Tongue (tissue), 2 donors: ENCODE measurements around the gene IGF1R. TPM values are rescaled to one million over a fixed set of nuclear protein-coding genes. Genes with fewer than 3 reads are reported as not detected.

Experiments
- DNase-seq: peaks from one replicate; pipeline ENCODE4 v3.0.0-alpha.2; 2015
- total RNA-seq: library from RNA; depleted of rRNA; stranded (reverse); fragments of >200 nt; gene quantifications from one replicate; pipeline ENCODE4 v1.2.3, GENCODE V29; 2014

IGF1R gene
- total RNA-seq, 1 donor from 2014 or later, result 67.6 TPM

DNA sequence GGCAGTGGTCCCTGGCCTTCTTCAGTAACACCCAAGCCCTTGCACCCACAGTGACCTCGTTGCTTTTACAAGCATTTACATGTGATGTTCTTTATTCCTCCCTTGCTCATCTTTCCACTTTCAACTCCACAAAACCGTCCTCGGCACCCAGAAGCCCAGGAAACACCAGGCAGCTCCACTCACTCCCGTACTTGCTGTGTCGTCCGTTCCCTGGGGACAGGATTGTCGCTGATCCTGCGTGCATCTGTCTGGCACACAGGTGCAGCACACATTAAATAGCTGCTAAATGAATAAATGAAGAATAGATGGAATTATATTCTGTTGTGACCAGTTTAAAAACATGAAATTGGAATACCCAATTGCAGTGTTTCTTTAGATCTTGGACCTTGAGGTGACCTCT lies 239.6 kb downstream of the IGF1R start:
- no peak for DNase-seq

DNA sequence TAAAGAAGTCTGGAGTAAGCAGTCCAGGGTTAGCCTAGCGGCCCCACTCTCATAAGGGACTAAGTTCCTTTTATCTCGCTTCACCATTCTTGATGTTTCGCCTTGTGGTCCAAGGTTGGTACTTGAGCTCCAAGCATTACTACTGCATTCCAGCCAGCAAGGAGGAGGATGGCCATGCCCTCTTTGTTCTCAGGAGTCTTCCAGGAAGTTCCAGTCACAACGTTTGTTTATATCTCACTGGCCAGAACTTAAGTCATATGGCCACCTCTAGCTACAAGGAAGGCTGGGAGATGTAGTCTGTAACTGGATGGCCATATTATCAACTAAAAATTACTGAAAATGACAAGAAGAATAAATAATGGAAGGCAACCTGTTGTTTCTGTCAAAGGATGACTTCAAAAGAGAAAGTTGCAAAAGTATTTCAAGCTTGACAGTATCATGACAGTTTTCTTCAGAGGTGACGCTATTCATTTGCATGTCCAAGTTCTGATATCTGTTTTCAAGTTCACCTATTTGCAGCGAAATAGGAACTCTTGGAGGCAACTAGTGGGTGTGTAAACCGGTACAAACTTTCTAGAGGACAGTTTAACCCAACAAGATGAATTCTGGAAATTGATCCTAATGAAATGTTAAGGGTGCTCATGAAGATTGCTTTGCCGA lies 240.6 kb downstream of the IGF1R start:
- no peak for DNase-seq

DNA sequence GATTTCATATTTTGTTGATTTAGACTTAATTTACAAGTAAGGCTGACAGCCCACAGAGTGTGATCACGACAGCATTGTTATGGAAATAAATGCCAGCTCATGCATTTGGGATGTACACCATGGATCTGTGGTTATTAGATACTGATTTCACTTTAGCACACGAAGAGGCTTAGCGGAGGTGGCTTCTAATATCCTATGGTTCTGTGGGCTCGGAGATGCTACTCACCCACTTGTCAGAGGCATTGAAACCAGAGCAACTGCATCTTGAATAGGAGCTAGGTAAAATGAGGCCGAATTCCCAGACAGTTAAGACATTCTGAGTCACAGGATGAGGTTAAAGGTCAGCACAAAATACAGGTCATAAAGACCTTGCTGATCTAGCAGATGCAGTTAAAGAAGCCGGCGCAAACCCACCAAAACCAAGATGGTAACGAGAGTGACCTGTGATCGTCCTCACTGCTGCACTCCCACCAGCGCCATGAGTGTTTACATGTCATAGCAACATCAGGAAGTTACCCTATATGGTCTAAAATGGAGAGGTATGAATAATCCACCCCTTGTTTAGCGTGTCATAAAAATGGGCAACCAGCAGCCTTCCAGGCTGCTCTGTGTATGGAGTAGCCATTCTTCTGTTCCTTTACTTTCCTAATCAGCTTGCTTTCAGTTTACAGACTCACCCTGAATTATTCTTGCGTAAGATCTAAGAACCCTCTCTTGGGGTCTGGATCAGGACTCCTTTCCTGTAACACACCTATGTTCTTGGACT lies 241.8 kb downstream of the IGF1R start:
- no peak for DNase-seq

DNA sequence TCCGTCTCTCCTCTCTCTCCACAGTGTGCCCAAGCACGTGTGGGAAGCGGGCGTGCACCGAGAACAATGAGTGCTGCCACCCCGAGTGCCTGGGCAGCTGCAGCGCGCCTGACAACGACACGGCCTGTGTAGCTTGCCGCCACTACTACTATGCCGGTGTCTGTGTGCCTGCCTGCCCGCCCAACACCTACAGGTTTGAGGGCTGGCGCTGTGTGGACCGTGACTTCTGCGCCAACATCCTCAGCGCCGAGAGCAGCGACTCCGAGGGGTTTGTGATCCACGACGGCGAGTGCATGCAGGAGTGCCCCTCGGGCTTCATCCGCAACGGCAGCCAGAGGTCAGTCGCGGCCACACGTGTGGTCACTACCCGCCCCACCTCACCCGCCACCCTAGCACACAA lies 243.0 kb downstream of the IGF1R start:
- DNase-seq, result no peak

DNA sequence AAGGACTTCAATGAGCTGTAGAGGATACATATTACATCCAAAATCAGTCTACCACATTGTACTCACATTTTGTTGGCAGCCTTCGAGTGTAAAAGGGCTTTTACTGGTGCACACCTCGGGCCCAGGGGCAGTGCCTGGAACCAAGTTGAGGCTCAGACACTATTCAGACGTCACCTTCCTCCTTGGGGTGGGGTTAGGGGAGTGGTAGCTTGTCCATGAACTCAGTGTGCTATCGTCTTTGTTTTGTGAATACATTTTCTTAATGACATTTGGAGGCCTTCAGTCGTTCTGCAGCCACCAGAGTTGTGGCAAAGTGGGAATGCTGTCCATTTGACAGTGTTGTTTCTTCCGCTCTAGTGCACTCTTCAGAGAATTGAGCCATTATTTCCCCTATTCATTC lies 245.1 kb downstream of the IGF1R start:
- DNase-seq, result no peak

DNA sequence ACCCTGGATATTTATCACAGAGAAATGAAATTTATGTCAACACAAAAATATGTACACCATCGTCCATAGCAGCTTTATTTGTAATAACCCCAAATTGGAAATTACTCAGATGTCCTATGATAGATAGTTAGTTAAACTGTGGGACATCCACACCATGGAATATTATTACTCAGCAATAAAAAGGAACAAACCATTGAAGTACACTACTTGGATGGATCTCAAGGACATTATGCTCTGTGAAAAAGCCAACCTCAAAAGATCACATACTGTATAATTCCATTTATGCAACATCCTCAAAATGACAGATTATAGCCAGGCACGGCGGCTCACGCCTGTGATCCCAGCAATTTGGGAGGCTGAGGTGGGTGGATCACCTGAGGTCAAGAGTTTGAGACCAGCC lies 246.0 kb downstream of the IGF1R start:
- DNase-seq, result no peak

DNA sequence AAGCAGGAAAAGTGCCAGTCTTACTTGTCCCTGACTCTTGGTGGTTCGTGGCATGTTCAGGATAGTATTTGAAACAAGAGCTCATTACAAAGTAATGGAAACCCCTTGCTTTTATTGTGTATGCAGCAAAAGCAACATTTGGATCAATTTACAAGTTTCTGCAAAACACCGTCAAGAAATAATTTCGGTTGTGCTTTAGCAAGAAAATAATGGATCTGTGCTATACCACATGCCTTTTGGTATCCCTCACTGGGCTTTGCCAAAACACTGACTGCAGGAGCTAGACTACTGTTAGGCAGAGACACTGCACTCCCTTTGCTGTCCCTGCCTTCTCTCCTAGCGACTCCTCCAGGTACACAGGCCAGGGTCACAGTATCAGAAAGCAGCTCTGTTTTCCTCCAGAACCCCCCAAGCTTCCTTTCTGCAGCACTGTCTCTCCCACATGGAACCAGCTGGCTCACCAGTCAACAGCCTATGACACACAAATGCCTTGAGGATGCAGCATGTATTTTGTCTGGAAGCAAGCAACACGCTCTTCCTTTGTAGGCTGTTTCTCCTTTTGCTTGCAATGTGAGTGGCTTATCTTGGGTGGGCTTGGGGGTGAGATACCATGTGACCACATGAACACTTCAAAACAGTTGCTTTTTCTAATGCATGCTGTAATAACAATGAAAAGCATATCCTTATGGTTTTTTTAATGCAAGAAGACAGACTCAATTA lies 247.8 kb downstream of the IGF1R start:
- DNase-seq, result no peak

DNA sequence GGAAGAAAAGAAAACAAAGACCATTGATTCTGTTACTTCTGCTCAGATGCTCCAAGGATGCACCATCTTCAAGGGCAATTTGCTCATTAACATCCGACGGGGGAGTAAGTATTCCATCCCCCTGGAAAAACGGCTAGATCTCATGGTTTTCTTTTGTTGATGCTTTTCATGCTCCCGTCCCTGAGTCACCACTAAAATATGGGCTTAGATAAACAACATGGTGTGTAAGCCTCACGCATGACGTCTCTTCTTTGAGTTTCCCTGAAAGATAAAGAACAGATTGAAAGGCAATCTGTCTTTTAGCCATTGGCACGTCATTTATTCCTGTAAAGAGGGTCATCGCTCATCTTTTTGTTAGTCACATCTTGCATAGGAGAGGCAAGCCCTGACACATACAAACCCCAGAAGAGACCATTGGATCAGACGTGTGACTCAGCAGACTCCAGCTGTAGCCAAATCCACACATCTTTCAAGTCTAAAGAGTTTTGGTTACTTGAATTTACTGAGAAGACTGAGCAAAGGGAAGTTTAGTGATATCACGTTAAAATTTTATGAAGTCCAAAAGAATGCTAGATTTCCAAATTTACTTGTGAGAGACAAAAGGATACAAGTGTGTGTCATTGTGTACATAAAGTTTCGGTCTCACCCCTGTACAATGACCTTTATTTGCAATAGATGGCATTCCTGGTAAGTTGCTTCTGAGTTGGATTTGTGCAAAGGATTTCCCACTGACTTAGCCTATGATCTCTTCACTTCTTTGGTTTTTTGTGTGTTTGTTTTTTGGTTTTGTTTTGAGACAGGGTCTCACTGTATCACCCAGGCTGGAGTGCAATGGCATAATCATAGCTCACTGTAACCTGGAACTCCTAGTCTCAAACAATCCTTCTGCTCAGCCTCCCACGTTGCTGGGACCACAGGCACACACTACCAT lies 248.7 kb downstream of the IGF1R start:
- no peak for DNase-seq

DNA sequence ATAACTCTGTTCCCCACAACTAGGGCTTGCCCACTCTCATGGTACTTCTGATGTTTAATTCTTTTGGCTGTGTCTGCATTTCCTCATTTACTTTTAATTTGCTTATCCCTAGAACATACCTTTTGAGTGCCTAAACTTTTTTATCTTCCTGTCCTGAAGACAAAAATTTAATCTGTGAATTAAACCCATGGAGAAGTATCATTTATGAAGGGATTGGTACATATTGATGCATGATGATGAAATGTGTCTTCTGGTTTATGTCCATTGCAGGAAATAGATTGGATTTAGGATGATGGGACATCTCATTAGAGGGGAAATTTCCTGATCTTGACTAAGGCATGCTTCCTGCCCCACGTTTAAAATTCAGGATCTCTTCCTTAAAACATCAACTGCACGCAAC lies 249.8 kb downstream of the IGF1R start:
- no peak for DNase-seq

DNA sequence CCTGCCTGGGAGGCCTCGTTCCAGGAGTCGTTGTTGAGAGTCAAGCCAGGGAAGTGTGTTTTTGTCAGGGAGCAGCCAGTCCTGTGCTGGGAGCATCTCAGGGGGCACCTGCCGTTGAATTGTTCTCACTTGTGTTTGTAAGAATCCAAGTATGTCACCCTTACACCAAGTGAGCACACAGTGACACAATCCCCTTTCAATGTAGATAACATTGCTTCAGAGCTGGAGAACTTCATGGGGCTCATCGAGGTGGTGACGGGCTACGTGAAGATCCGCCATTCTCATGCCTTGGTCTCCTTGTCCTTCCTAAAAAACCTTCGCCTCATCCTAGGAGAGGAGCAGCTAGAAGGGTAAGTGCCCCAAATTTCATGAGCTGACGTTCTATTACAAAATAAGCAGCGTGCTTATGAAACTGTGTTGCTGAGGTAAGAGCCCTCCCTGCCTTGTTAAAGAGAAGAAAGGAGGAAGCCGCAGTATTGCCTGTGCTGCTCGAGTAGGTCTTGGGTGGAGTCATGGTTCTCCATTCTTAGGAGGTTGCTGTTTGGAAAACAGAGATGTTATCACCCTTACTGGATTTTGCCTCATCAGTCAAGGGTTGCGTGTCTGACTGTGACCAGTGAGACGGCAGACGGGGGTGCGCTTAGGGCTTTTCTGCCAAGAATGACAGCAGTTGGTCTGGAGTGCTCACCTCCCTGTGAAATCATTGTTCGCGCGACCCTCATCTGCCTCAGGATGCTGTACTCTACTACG lies 251.1 kb downstream of the IGF1R start:
- no peak for DNase-seq

DNA sequence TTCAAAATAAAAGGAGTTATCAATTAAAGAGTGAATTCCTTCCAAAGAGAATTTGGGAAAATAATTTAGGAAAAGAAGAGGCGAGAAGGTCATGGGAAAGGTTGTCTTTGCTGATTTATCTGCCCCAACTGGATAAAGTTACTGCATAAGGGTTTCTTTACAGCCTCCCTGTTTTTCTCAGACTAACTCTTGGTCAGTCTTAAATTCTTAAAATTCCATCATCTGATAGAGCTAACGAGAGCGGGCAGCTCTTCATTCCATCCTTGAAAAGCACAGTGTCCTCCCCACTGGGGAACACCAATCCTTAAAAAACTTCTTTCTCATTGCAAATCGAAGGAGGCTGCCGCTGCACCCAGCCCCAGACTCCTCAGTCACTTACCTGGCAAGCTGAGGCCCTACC lies 252.0 kb downstream of the IGF1R start:
- no peak for DNase-seq

DNA sequence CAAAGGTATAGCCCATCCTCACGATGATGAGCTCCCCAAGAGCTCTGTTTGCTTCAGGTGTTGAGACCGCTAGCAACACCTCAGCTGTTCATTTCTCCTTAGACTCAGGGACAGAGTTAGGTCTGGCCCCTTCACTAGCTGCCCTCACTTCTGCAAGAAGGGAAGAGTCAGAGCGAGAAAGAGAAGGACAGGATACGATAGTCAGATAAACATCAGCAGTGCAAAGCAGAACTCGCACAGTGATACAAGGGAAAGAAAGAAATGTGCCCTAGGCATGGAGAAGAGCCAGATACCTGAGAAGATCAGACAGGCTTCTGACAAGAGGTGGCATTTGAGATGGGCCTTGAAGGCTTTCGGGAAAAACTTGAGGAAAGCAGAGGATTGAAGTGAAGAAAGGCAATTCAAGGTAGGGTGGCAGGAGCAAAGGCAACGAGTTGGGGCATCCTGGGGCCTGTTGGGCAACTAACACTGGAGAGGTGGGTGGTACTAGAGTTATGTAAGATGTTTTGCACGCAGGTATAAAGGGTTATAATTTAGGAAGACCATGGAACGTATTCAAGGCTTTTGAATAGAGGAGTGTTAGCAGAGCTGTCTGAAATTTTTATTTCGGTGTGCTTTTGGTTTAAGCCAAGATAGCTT lies 253.2 kb downstream of the IGF1R start:
- no peak for DNase-seq

DNA sequence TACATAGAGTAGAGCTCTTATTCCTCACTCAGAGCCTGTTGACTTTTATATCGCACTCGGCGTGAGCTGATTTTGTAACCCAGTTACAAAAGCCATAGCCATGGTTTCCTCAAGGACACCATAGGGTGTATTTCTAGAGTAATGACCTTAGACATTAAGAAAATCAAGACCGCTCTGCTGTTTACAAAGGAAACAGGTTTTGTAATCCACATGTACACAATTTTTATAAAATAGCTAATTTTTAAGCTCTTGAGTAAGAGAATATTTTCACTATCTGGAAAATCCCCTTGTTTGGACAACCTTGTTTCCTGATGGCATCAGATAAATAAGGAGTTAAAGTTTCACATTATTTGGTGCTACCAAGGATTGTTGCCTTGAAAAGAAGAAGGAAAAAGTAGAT lies 254.6 kb downstream of the IGF1R start:
- DNase-seq, result no peak

DNA sequence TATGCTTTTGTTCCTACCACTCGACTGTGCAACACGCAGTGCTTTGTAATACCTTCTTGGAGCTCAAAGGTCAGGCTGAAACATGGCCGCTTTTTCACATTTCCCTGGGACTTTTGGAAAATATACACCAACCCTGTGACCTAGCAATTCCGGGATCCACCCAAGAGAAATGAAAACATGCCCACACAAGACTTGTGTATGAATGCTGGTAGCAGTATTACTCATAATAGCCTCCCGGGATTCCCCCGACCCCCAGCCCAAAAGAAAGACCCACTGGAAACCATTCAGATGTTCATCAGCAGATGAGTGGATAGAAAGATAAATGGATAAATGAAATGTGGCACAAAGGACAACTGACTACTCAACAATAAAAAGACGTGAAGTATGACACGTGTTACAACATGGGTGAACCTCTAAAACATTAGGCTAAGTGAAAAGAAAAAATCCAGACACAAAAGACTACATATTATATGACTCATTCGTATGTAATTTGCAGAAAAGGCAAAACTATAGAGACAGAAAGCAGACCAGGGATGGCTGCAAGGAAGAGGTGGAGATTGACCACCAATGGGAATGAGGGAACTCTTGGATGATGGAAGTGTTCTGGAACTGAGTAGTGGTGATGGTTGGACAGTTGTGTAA lies 255.2 kb downstream of the IGF1R start:
- no peak for DNase-seq

DNA sequence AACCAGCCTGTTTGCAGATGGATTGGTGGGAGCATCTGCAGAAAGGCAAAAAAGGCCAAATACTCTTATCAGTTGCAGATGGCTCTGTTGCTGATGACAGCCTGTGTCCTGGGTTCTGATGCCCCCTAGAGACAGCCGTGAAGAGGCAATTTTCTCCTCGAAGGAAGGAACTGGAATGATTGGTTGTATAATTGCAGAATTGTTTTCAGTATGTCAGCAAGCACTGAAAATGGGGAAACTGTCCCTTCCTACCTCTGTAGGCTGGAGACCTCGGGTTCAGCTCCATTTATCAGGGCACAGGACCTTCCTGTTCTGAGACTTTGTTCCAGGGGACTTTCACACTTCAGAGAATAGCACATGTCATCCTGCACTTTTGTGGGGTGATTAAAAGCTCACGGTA lies 256.2 kb downstream of the IGF1R start:
- peak; percentile 47 for DNase-seq

DNA sequence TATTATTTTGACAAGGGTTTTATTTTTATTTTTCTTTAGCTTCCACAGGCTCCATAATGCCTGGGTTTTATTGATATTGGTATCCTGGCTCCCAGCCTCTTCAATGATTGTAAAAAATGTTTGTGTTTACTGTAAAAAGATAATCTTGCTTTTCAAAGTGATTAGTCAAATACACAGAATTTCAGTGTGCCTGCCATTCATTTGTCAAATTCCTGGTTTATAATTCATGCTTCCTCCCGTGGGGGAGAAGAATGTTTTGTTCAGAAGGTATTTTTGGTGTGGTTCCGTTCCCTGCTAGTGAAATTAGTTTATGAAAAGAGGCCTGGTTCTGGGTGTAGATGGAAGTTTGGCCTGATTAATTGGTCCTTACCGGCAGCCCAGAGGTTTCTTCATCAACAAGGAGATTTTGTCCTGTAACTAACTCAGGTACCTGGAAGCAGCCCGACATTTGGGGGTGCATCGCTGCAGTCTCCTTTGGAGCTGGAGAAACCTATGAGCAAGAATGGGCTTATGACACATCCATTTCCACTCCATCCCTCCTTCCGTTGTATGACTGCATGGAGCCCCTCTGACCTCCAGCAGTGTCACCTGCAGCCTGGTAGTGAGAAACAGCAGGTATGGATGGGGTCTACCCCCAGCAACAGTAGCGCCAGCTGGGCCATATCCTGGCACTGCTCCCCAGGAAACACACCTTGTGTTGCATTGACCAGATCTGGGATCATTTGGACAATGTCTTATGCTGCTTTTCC lies 257.8 kb downstream of the IGF1R start:
- DNase-seq, result no peak

DNA sequence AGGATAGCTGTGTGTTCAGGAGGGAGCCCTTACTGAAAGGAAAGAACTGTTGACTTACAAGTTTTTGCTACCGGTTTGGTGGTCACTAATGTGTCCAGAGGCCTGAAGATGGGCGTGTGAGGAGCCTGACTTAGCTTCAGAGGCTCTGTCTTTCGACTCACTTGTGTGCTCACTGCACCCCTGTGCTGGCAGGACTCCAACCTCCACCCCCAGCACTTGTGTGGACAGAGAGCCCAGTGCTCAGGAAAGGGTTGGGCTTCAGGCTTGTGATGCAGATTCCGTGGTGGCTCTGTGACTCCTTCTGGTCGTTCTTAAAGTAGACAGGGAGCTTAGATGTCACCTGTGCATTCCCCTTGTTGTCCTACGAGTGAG lies 258.4 kb downstream of the IGF1R start:
- DNase-seq, result peak; percentile 70

DNA sequence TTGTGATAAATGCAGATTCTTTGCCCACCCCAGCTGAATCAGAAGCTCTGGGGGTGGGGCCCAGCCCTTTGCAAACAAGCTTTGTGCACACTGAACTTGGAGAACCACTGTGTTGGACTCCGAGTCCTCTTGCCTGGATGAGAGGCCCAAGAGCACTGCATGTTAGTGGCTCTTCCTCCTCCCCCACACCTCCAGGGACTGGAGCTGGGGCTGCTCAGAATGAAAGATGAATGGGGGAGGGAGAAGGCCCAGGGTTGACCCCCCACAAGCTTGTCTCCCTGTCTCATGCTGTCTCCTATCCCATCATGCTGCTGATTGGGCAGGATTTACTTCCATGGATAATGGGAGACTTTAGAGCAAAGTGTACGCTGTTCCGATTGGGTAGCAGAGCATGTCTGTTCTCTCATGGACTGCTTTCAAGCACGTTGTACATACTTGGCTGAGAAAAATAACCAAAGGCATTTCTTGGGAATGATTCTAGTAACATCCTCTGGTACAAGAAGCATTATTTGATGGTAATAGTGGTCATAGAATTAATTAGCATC lies 259.7 kb downstream of the IGF1R start:
- no peak for DNase-seq
